Measurements from ENCODE around the gene ABTB1.

DNA sequence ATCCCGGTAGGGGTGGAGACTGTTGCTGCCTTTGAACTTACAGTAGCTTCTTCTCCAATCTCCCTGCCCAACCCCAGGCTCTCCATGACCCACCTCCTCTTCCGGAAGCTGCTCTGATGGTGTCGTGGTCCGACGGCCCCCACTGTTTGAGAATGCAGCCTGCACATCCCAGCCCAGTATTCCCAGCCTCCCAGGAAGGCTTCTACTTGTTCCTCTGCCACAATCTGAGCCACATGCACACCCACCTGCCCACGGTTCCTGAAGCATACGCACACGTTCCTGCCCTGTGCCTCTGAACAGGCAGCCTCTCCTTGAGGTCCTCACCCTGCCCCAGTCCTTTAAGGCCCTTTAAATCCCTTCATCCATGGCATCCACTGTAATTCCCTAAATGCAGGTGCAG lies 57.4 kb downstream of the ABTB1 start:
- TF ChIP-seq, protein P1, sequence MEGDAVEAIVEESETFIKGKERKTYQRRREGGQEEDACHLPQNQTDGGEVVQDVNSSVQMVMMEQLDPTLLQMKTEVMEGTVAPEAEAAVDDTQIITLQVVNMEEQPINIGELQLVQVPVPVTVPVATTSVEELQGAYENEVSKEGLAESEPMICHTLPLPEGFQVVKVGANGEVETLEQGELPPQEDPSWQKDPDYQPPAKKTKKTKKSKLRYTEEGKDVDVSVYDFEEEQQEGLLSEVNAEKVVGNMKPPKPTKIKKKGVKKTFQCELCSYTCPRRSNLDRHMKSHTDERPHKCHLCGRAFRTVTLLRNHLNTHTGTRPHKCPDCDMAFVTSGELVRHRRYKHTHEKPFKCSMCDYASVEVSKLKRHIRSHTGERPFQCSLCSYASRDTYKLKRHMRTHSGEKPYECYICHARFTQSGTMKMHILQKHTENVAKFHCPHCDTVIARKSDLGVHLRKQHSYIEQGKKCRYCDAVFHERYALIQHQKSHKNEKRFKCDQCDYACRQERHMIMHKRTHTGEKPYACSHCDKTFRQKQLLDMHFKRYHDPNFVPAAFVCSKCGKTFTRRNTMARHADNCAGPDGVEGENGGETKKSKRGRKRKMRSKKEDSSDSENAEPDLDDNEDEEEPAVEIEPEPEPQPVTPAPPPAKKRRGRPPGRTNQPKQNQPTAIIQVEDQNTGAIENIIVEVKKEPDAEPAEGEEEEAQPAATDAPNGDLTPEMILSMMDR (IDR thresholded peaks at IDR 0.05; ENCODE audit: insufficient read depth, low read depth, low read length), result no peak
- no peak for TF ChIP-seq EZH2 (IDR thresholded peaks at IDR 0.05; ENCODE audit: insufficient read depth, low read length)
